KG1 (cell line): Measurements from ENCODE around the gene VEZT.
"Not testable (repeated sequence)": the region's sequence is repeated elsewhere in the genome, so short reads cannot be mapped to it uniquely, and the experiment has no call there.

Experiments used
- DNase-seq: peaks from one replicate; lab custom pipeline; 2025; lab: John Stamatoyannopoulos, UW

The VEZT gene

GRCh38 chr12:95257541-95257940 lies 39.9 kb downstream of the VEZT start:
- DNase-seq, result no peak

GRCh38 chr12:95258151-95258550 lies 40.5 kb downstream of the VEZT start:
- DNase-seq, result no peak

GRCh38 chr12:95258803-95259202 lies 41.2 kb downstream of the VEZT start:
- no peak for DNase-seq

GRCh38 chr12:95259368-95259767 lies 41.8 kb downstream of the VEZT start:
- DNase-seq, result no peak

- no peak for DNase-seq
Observed at GRCh38 chr12:95261109-95261508, 43.5 kb downstream of the VEZT start.

GRCh38 chr12:95262808-95263207 lies 45.2 kb downstream of the VEZT start:
- no peak for DNase-seq

- no peak for DNase-seq
Observed at GRCh38 chr12:95265765-95266164, 48.2 kb downstream of the VEZT start.

- DNase-seq, result no peak
Observed at GRCh38 chr12:95266254-95266653, 48.6 kb downstream of the VEZT start.

GRCh38 chr12:95269892-95270291 lies 52.3 kb downstream of the VEZT start:
- no peak for DNase-seq

- no peak for DNase-seq
Observed at GRCh38 chr12:95271465-95271864, 53.9 kb downstream of the VEZT start.

GRCh38 chr12:95277139-95277538 lies 59.5 kb downstream of the VEZT start:
- no peak for DNase-seq

- no peak for DNase-seq
Observed at GRCh38 chr12:95279856-95280255, 62.2 kb downstream of the VEZT start.

GRCh38 chr12:95282266-95282665 lies 64.7 kb downstream of the VEZT start:
- no peak for DNase-seq

GRCh38 chr12:95283371-95283770 lies 65.8 kb downstream of the VEZT start:
- DNase-seq, result no peak

GRCh38 chr12:95286713-95287112 lies 69.1 kb downstream of the VEZT start:
- no peak for DNase-seq

GRCh38 chr12:95291501-95291900 lies 73.9 kb downstream of the VEZT start:
- no peak for DNase-seq

- no peak for DNase-seq
Observed at GRCh38 chr12:95298916-95299315, 81.3 kb downstream of the VEZT start.

GRCh38 chr12:95300286-95300685 lies 82.7 kb downstream of the VEZT start:
- no peak for DNase-seq

- no peak for DNase-seq
Observed at GRCh38 chr12:95303476-95303875, 85.9 kb downstream of the VEZT start.

- DNase-seq, result no peak
Observed at GRCh38 chr12:95304673-95305198, 87.1 kb downstream of the VEZT start.

GRCh38 chr12:95312656-95313055 lies 95.0 kb downstream of the VEZT start:
- DNase-seq, result no peak

GRCh38 chr12:95314756-95315155 lies 97.1 kb downstream of the VEZT start:
- not testable (repeated sequence) for DNase-seq

- no peak for DNase-seq
Observed at GRCh38 chr12:95316798-95317197, 99.2 kb downstream of the VEZT start.

GRCh38 chr12:95318071-95318545 lies 100.5 kb downstream of the VEZT start:
- no peak for DNase-seq
